ENCODE results near the gene NSG2.
A peak's percentile ranks its signal among the peaks of the same experiment; 100 is the strongest.

Gene NSG2

DNA sequence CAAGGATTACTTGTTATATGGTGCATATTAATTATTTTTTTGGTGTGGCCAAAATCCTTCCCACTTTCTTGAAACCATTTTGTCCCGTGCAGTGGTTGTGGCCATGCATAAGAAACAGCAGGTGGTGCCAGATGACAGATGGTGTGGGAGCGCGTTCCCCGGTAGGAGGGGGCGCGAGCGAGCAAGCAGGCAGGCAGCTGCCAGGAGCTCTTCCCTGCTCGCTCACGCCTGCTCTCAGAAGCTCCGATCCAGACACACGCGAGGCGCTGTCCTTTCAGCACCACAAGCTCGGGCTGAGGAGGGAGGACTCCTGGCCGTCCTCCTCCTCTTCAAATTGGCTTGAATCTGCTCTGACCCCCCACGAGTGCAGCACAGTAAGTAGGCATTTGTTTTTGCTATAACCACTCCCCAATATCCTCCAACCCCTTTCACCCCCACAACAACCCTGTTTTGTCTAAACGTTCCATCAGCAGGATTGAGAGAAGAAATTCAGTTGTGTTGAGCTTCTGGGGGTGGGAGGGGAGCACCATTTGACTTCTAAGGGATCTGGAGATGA, at the start of gene NSG2:
Gene NSG2 (plus strand): TSS at position 237 of the 556 bp plus-strand sequence. CDS start 1,050 bp downstream, outside the sequence.
- peak; percentile 43 to 78 for DNase-seq

DNA sequence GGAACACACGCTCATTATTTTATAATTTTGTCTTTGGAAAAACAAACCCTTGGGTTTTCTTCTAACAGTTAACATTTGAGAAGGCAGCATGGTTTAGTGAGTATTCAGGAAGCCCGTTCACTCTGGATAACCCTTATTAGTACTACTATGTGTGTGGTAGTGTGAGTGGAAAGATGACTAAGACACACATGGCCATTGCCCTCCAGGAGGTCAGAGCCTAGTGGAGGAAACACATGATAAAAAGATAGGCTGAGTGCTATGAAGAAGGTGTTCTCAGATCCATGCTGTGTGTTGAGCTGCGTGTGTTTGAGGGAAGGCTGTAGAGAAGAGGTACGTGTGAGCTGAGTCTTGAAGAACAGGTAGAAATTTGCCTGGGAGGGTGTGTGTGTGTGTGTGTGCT, 48.2 kb upstream of the NSG2 start:
- DNase-seq, result no peak

DNA sequence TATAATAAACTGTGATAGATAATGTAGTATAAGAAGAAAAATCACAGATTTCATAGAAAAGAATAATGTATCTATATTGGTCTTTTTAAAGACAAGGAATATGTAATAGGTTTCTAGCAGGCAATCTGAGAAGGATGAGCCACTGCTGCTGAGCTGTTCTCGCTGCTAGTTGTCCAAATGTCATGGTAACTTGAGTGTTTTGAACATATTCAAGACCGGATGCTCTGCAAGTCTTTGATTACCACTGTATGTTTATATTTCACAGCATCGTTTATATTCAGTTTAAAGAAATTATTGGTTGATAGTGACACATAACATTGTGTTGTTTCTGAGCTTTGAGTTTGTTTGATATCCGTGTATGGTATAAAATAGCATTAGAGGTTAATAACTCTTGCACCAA, 47.0 kb upstream of the NSG2 start:
- no peak for DNase-seq

DNA sequence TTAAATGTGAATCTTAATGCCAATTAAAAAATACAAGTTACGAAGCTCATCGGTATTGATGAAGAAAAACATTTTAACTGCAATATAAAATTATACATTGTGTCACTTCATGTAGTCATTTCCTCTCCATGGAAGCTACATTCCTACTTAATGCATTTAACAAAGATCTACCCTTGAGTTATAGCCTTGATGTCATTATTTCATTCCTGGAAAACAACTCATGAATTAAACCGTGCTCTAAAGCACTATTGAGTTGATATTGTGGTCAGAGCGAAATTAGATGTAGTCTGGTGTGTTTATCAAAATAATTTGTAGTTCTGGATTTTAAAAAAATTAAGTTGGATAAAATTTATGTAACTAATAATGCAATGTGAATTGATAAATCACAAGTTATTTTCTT, 45.4 kb upstream of the NSG2 start:
- DNase-seq, result no peak

DNA sequence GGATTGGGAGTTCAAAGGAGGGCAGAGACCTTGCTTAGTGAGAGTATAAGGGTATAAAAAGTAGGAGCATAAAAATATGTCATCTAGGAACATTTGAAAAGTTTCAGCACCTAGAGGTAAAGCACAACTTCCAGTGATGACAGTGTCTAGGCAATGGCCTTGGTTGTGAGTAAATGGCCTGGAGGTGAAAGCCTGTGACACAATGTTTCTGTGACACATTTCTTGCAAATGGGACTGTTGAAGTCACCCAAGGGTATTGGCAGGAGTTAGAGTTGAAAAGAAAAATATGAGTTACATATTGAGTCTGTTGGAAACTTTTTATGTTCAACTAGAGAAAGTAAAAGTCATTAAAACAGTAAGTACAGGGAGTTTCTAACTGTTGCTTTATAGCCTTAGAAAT, 41.7 kb upstream of the NSG2 start:
- no peak for DNase-seq

DNA sequence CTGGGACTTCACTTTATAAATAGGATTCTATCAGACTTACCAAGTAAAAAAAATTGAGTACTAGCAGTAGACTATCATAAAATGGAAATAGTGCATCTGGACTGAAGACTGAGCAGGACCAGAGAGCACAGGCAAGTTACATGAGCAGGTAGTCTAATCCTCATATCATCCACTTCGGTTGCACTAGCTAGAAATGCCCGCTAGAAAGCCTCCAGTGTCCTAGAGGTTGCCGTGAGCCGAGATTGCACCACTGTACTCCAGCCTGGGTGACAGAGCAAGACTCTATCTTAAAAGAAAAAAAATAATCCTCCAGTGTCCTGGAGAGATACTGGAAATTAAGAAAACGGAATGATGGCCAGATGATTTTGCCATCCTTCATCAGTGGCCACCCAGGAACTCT, 36.6 kb upstream of the NSG2 start:
- DNase-seq, result no peak

DNA sequence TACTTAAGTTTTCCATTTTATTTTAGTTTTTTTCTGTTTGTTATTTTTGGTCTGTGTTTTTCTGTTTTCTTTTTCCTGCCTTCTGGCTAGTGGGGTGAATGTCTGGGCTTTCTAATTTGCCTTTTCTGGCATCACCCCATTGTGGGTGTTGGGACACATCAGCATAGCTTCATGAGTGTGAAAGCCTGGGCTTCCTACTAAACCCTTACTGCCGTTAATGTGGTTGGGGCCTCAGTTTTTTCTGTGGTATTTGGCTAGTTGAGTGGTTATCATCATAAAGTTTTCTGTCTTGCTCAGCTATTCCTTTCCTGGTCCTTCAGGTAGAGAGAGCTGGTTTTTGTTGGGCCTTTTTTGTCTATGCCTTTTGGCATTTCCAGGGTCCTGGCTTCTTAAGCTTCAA, 35.1 kb upstream of the NSG2 start:
- no peak for DNase-seq

DNA sequence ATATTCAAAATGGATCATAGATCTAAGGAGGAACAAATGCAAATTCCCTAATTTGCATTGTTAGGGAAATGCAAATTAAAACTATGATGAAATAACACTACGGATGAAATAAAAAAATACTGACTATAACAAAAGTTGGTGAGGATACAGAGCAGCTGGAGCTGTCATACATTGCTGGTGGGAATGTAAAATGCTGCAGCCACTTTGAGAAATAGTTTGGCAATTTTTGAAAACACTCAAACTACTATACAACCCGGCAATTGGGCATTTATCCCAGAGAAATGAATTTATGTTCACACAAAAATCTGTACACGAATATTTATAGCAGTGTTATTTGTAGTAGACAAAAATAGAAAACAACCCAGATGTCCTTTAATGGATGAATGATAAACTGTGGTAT, 34.1 kb upstream of the NSG2 start:
- no peak for DNase-seq

DNA sequence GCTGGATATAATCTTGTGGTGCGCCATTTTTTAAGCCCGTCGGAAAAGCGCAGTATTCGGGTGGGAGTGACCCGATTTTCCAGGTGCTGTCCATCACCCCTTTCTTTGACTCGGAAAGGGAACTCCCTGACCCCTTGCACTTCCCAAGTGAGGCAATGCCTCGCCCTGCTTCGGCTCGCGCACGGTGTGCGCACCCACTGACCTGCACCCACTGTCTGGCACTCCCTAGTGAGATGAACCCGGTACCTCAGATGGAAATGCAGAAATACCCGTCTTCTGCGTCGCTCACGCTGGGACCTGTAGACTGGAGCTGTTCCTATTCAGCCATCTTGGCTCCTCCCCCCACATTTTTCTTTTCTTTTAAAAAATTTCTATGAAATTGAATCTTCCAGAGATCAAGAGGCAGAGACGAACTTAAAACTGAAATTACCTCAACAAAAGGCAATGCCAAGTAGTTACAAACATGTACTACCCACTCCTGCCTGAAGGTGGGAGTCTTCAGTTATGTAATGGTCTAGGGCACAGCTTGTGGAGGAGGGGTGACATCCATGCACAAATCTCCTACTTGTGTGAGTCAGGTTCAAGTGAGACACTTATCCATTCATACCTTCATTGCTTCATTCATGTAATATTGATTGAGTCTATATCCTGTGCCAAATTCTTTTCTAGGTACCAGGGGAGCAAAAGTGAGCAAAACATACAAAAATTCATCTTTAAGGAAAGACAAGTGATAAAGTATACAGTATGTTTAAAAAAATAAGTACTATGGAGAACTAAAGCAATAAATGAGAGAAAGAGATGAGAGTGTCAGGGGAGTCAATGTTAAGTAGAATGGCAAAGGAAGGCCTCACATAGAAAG, 25.2 kb upstream of the NSG2 start:
- DNase-seq, result peak; percentile 24 to 65

DNA sequence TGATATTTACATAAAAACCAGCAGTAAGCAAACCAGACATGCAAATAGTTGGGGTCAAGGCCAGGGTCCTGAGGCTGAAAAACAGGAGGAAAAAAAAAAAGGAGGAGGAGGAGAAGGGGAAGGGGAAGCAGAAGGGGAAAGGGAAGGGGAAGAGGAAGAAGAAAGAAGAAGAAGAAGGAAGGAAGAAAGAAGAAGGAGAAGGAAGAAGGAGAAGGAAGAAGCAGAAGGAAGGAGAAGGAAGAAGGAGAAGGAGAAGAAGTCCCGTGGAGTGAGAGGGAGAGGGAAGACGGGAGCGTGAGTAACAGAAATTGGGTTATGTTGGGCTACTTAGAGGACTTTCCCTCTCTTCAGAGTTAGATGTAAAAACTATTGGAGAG, 24.6 kb upstream of the NSG2 start:
- no peak for DNase-seq

DNA sequence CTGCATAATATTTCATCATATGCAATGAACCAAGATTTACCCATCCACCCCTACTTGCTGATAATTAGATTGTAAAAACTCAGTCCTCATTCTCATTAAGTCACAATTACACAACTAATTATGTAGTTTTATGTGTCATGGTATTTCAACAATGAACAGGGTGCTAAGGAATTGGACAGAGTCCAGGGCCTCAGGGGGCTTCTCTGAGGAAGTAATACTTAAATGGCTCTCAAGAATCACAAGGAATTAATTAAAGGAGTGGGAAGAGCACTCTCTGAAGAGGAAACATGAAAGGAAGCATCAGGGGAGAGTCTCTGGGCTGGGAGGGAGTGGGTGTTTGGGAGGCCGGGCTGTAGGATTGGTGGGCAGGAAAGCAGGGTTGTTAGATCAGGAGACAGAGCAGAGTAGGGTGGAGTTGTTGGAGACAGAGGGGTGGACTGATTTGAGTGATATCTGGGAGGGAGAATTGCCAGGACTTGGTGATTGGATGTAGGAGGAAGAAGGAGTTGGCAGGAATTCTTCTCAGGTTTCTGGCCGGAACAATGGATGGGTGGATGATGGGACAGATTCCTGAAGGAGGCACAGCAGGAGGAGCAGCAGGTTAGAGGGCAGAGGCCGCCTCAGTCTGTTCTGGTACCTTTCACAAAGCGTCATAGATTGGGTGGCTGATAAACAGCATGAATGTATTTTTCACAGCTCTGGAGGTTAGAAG, 23.0 kb upstream of the NSG2 start:
- DNase-seq, result no peak

DNA sequence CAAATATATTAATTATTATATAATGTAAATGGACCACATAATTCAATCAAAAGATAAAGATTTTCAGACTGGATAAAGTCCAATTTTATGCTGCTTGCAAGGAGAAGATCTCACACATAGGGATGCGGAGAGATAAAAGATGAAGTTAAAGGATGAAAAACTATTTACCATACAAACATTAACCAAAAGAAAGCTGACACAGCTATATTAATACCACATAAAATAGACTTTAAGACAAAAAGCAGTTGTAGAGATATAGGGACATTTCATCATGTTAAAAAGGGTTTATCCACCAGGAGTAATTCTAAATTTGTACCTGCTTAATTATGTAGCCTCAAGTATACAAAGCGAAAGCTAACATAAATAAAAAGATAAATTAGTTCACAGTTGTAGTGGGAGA, 15.2 kb upstream of the NSG2 start:
- DNase-seq, result no peak

DNA sequence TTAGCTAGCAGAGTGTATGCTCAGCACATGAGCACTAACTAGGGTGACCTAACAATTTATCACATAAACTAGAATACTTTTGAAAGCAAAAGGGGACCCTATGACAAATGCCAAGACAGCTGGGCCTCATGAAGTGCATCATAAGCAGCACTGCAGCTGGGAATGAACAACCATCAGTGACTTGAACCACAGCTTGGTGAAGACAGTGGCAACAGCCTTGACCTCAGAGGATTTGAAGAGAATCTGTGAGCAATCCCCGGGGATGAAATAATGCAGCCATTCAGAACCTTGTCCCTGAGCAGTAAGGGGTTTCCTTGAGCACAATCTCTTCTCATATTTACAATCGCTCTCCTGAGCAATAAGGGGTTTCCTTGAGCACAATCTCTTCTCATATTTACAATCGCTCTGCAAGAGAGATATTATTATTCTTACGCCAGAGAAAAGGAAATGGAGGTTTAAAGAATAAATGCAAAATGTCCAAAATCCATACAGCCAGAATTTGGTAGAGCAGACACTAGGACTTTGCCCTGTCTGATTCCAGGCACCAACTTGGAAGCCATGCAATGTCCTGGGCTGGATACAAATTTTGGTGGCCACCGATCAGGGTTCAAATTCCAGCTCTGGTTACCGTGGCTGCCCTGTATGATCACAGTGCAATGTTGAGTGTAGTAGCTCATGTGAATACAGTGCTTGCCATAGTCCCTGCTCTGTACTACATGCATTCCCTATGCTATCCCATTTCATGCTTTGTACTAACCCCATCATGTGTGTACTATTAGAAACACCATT, 846 bp upstream of the NSG2 start:
- DNase-seq, result no peak

DNA sequence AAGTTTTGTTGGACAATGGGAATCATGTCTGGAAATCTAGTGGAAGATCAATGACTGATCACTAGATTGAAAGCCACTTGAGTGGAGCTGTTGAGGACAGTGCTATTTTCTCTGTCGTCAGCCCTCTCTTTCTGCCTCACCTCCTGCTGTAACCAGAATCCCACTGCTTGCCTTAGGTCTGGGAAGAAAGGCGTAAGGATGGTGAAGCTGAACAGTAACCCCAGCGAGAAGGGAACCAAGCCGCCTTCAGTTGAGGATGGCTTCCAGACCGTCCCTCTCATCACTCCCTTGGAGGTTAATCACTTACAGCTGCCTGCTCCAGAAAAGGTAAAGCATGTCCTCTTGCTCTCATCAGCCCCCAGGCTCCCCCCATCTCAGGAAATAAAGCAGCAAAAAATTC, 1.1 kb downstream of the NSG2 start:
- no peak for DNase-seq

DNA sequence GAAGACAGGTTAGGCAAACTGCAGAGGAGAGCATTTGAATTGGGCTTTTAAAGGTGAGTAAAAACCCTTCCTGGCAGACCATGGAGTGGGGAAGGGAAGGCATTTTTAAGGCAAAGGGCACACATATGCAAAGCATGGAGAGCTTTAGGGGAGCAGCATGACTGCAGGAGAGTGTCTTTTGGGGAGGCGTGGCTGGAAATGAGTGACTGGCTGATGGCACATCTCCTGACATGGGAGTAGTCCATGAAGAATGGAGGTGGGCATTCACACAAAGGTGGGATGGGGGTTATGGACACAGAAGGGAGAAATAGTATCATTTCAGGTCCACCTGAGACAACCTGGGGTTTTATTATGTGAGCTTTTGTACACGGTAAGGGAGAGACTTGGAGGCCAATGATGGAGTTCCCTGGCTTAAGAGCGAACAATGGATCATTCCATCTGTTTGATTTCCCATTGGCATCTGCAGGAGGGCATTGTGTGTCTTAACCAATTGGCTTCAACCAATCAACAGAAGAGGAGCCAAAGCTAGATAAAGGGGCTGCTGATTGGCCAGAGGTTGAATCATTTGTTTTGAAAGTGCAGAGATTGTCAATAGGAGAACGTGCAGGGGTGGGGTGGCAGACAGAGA, 2.1 kb downstream of the NSG2 start:
- DNase-seq, result no peak

DNA sequence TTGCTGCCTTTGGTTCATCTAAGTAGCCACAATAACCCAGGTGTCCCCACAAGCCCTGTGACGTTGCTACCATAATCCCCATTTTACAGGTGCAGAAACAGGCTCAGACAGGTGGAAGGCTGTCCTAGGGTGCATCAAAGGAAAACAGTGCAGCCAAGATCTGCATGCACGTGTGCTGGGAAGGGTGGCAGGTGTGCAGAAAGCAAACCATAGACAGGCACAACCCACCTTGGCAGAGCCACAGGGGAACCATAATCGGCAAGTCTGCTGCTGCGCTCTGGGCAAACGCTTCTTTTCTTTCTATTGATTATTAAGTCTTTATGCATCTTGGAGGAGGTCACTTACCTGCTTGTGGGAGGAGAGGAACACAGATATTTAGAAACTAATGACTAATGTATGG, 7.1 kb downstream of the NSG2 start:
- no peak for DNase-seq

DNA sequence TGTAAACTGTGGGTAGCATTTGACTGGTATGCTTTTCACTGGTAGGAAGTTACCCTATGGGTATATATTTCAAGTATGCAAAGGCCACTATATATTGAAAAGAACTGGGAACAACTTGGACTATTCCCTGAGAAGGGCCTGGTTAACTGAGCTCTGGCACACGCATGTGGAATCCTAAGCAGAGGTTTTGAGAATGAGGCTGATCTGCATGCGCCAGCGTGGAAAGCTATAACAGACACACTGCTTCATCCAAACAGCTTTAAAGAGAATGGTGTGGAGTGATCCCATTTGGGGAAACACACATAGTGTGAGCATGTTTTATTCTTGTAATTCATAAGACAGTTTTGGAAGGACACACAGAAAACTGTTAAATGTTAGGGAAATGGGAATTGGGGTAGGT, 8.4 kb downstream of the NSG2 start:
- DNase-seq, result no peak

DNA sequence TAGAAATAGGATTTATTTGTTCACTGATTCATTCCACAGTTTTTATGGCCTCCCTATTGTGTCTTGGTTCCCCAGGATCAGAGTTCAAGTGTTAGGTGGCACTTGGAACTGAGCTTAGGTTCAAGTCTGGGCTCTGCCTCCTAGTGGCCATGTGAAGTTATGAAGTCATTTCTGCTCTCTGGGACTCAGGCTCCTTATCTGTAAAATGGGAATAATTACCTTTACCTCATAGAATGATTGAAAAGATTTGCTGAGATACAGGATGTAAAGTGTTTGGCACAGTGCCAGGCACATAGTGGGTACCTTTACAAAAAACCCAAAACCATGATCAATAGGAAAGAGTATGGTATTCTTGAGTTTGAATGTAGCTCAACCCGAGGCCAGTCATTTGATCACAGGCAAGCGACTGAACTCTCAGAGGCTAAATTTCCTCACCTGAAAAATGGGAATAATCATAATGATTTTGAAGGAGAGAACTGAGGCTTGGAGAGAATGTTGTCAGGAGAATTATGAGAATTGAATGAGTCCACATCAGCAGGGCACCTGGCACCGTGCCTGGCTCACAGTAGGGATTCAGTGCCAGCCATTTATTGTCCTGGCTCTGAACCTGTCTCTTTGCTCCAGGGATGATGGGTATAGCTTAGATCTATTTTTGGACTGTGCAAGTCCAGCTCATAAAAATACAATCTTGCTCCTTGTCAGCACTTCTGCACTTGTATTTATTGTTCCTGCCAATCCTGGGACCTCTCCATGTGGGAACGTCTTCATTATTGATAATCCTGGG, 10.8 kb downstream of the NSG2 start:
- no peak for DNase-seq

DNA sequence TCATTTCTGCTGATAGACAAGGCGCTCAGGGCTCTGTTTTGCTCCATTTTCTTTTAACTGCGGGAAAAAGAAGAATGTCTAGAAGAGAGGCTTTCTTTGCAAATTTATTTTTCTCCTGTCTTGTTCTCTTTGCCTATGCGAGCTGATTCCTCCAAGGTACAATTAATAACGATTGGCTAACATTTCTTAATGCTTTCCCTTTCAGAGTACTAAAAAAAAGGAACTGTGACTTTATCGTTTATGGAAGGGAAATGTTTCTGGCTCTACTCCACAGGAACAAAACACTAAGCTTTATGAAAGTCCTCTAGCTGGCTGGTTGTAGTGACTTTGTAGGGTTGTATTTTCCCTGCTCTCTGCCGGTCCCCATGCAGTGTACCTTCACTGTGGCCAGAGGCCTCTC, 11.7 kb downstream of the NSG2 start:
- no peak for DNase-seq

DNA sequence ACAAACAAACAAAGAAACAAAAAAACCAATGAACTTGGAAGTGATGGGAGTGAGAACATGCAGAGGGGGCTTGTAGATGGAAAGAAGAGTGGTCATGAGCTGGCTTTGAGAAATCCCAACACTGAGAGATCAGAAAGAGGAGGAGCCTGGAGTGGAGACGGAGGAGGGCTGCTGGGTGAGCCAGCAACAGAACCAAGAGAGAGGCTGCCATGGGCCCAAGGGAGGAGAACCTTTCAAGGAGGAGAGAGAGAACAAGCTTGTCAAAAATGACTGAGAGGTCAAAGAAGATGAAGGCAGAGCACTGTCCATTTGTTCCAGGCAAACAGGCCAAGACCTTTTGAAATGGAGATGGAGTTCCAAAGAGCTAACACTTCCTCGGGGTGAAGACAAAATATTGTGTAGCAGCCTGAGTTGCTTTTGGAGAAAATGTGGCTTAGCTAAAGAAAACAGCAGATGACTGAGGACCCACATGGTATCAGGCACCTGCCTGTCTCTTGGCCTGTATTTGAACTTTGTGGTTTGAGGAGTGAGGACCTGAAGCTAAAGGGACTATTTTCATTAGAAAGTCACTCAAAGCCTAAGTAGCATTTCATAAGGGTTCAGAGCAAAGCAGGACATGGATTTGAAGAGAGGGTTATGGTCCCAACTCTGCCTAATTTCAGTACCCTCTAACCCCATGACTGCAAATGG, 13.1 kb downstream of the NSG2 start:
- no peak for DNase-seq

DNA sequence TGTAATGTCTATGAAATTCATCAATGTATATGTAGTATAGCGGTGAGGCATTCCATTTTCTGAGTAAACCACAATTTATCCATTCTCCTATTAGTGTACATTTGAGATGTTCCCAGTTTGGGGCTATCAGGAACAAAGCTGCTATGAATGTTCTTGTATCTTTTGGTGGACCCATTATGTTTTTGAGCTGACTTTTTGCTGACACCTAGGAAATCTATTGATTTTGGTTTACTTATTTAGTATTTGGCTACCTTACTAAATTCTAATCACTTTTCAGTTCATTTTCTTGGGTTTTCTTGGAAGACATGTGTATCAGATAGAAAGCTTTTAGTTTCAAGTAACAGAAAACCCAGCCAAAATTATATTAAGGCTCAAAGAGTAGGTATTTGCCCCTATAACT, 13.7 kb downstream of the NSG2 start:
- no peak for DNase-seq
